ENCODE results near the gene NPAS3. TPM values are rescaled to one million over a fixed set of nuclear protein-coding genes. Genes with fewer than 3 reads are reported as not detected.

NPAS3 gene
- total RNA-seq, 1 experiment from 2014 or later = not detected

GRCh38 chr14:33847066-33847465 is 908.4 kb downstream of the NPAS3 start:
- H3K9me3 ChIP-seq (ENCODE audit: control insufficient read depth in 1 of 2, insufficient read depth in 1 of 2, low read depth in 1 of 2, low read length in 2 of 2) = no peaks in the 10 kb centered on the region
- BruUV-seq (replicated peaks) = no TSS peak
- H3K36me3 ChIP-seq (ENCODE audit: control insufficient read depth in 1 of 2, insufficient read depth in 2 of 2, low read length in 2 of 2) = no peaks in the 10 kb centered on the region
- no peak overlapping the region for H3K27ac ChIP-seq (ENCODE audit: low read depth, low read length)
- no peaks in the 10 kb centered on the region for H4K20me1 ChIP-seq (ENCODE audit: insufficient read depth)
- no peaks in the 10 kb centered on the region for H3K27me3 ChIP-seq (ENCODE audit: insufficient read depth, low read length)
- H2AFZ ChIP-seq (ENCODE audit: low read depth, low read length, poor library complexity, severe bottlenecking) = no peak overlapping the region
- no peak overlapping the region for H3K9ac ChIP-seq (ENCODE audit: low read length)
- no peak overlapping the region for H3K4me3 ChIP-seq (replicated peaks in 1 of 2; ENCODE audit: low read depth in 1 of 2, low read length in 2 of 2)
- intact Hi-C loops (cut with micrococcal nuclease) = loop anchor here (5.0 to 10.0 kb wide), 2 partner anchors 648 to 1270 kb away; no protein-coding TSS in a partner anchor
- ChIA-PET RAD21 (ENCODE audit: low non-redundant PET in 1 of 2, low total read pairs in 2 of 2, uncharacterized antibody in 2 of 2, unreplicated experiment in 2 of 2) (interaction anchor here in 1 of 2 experiments (3.1 kb wide), 1 partner anchor 251 kb away, joined by 32 read pairs; no protein-coding TSS in a partner anchor), POLR2A (no interaction called here), CTCF (no interaction called here)
- TF ChIP-seq ATF3 (IDR thresholded peaks at IDR 0.05) = no peak
- TF ChIP-seq ELF1 (IDR thresholded peaks at IDR 0.05; ENCODE audit: borderline replicate concordance, low read depth) = no peak
- no peak for TF ChIP-seq EZH2phosphoT487 (IDR thresholded peaks at IDR 0.05; ENCODE audit: borderline replicate concordance)
- no peak for TF ChIP-seq SIN3A (IDR thresholded peaks at IDR 0.05; ENCODE audit: low read depth)
- no peak for TF ChIP-seq ZNF274 (IDR thresholded peaks at IDR 0.05; ENCODE audit: low read depth, low read length)
- TF ChIP-seq YY1 (IDR thresholded peaks at IDR 0.05; ENCODE audit: extremely low read depth, insufficient replicate concordance, low read depth, low read length) = no peak
- no peak for TF ChIP-seq CEBPB (IDR thresholded peaks at IDR 0.05; ENCODE audit: low read depth)
- no peak for TF ChIP-seq TCF7L2 (IDR thresholded peaks at IDR 0.05; ENCODE audit: borderline replicate concordance, extremely low read depth, insufficient read depth, insufficient read length)
- TF ChIP-seq SP1 (IDR thresholded peaks at IDR 0.05; ENCODE audit: low read depth) = no peak
- no peak for TF ChIP-seq ZBTB33 (IDR thresholded peaks at IDR 0.05; ENCODE audit: extremely low read depth, insufficient replicate concordance, low read length)
- no peak for TF ChIP-seq FOSL1 (IDR thresholded peaks at IDR 0.05; ENCODE audit: low read depth)
- TF ChIP-seq REST (IDR thresholded peaks at IDR 0.05; ENCODE audit: low read depth) = no peak
- TF ChIP-seq RAD21 (IDR thresholded peaks at IDR 0.05; ENCODE audit: low read depth) = no peak
- no peak for TF ChIP-seq CBX3 (IDR thresholded peaks at IDR 0.05; ENCODE audit: low read depth)
- no peak for TF ChIP-seq JUND (IDR thresholded peaks at IDR 0.05)
- H3K9me2 ChIP-seq (ENCODE audit: insufficient read depth) = no peaks in the 10 kb centered on the region
- H3K4me1 ChIP-seq (ENCODE audit: control insufficient read depth in 1 of 2, insufficient read depth in 2 of 2, low read length in 2 of 2) = peaks cover 0 to 4% of the 10 kb centered on the region in 2 experiments; a peak in 2 of 4 replicates
- no peaks in the 10 kb centered on the region for H3K79me2 ChIP-seq (ENCODE audit: insufficient read depth, low read length)
- no peak for DNase-seq (ENCODE audit: low read depth, low spot score)
- H3K4me2 ChIP-seq (ENCODE audit: low read length) = no peak overlapping the region
- ATAC-seq = no peak
